ENCODE results near the gene OR4S1. TPM values are rescaled to one million over a fixed set of nuclear protein-coding genes. Genes with fewer than 3 reads are reported as not detected.
"Not testable (repeated sequence)": the region's sequence is repeated elsewhere in the genome, so short reads cannot be mapped to it uniquely, and the experiment has no call there.

Gene OR4S1
- total RNA-seq, 2 experiments from 2014 or later = not detected

GRCh38 chr11:48270621-48271020, 35.4 kb upstream of the OR4S1 start:
- Histone ChIP-seq H3K4me2 (ENCODE audit: low read length) (no peak overlapping the region), H4K20me1 (ENCODE audit: insufficient read depth, low read length) (no peaks in the 10 kb centered on the region), H3K36me3 (ENCODE audit: insufficient read depth, low read length) (no peaks in the 10 kb centered on the region), H3K4me1 (ENCODE audit: insufficient read depth, low read length, poor library complexity, severe bottlenecking) (no peaks in the 10 kb centered on the region), H3K79me2 (ENCODE audit: insufficient read depth, low read depth, low read length) (no peaks in the 10 kb centered on the region), H2AFZ (ENCODE audit: low read length) (no peak overlapping the region), H3K4me3 (ENCODE audit: low read depth, low read length, poor library complexity, severe bottlenecking) (no peak overlapping the region), H3K9me2 (ENCODE audit: insufficient read depth, low read length) (no peaks in the 10 kb centered on the region), H3K9me3 (ENCODE audit: low read length) (no peaks in the 10 kb centered on the region), H3K27ac (ENCODE audit: low read depth, low read length, poor library complexity, severe bottlenecking) (no peak overlapping the region)
- intact Hi-C loops (cut with micrococcal nuclease; ENCODE audit: unreplicated experiment) = no loop called here
- BruUV-seq (replicated peaks) = no TSS peak
- DNase-seq (ENCODE audit: low spot score) = no peak
- ChIA-PET POLR2A (no interaction called here), CTCF (ENCODE audit: unreplicated experiment) (no interaction called here)
- TF ChIP-seq CTCF (conservative IDR thresholded peaks at IDR 0.05; ENCODE audit: low read length) = no peak
- TF ChIP-seq EZH2phosphoT487 (IDR thresholded peaks at IDR 0.05; ENCODE audit: borderline replicate concordance, low read depth, low read length) = no peak

GRCh38 chr11:48272606-48273005, 33.4 kb upstream of the OR4S1 start:
- no peak overlapping the region for H3K27ac ChIP-seq (ENCODE audit: low read depth, low read length, poor library complexity, severe bottlenecking)
- no peaks in the 10 kb centered on the region for H4K20me1 ChIP-seq (ENCODE audit: insufficient read depth, low read length)
- no peaks in the 10 kb centered on the region for H3K9me3 ChIP-seq (ENCODE audit: low read length)
- no peaks in the 10 kb centered on the region for H3K36me3 ChIP-seq (ENCODE audit: insufficient read depth, low read length)
- CTCF ChIA-PET (ENCODE audit: unreplicated experiment) = no interaction called here
- POLR2A ChIA-PET = interaction anchor here (1.5 kb wide), 1 partner anchor 22 kb away, joined by 3 read pairs; no protein-coding TSS in a partner anchor
- no peak for DNase-seq (ENCODE audit: low spot score)
- TF ChIP-seq EZH2phosphoT487 (IDR thresholded peaks at IDR 0.05; ENCODE audit: borderline replicate concordance, low read depth, low read length) (no peak), CTCF (conservative IDR thresholded peaks at IDR 0.05; ENCODE audit: low read length) (no peak)
- no peak overlapping the region for H3K4me2 ChIP-seq (ENCODE audit: low read length)
- no peaks in the 10 kb centered on the region for H3K79me2 ChIP-seq (ENCODE audit: insufficient read depth, low read depth, low read length)
- no peak overlapping the region for H3K4me3 ChIP-seq (ENCODE audit: low read depth, low read length, poor library complexity, severe bottlenecking)
- no peaks in the 10 kb centered on the region for H3K4me1 ChIP-seq (ENCODE audit: insufficient read depth, low read length, poor library complexity, severe bottlenecking)
- H3K9me2 ChIP-seq (ENCODE audit: insufficient read depth, low read length) = no peaks in the 10 kb centered on the region
- no TSS peak for BruUV-seq (replicated peaks)
- no peak overlapping the region for H2AFZ ChIP-seq (ENCODE audit: low read length)
- intact Hi-C loops (cut with micrococcal nuclease; ENCODE audit: unreplicated experiment) = no loop called here

- no peak overlapping the region for H3K4me3 ChIP-seq (ENCODE audit: low read depth, low read length, poor library complexity, severe bottlenecking)
- DNase-seq (ENCODE audit: low spot score) = peak; percentile 70
- H4K20me1 ChIP-seq (ENCODE audit: insufficient read depth, low read length) = no peaks in the 10 kb centered on the region
- CTCF ChIA-PET (ENCODE audit: unreplicated experiment) = no interaction called here
- TF ChIP-seq EZH2phosphoT487 (IDR thresholded peaks at IDR 0.05; ENCODE audit: borderline replicate concordance, low read depth, low read length) (no peak), CTCF (conservative IDR thresholded peaks at IDR 0.05; ENCODE audit: low read length) (peak; percentile 99)
- no TSS peak for BruUV-seq (replicated peaks)
- H3K27ac ChIP-seq (ENCODE audit: low read depth, low read length, poor library complexity, severe bottlenecking) = no peak overlapping the region
- H2AFZ ChIP-seq (ENCODE audit: low read length) = no peak overlapping the region
- H3K36me3 ChIP-seq (ENCODE audit: insufficient read depth, low read length) = no peaks in the 10 kb centered on the region
- H3K79me2 ChIP-seq (ENCODE audit: insufficient read depth, low read depth, low read length) = no peaks in the 10 kb centered on the region
- POLR2A ChIA-PET = no interaction called here
- H3K4me2 ChIP-seq (ENCODE audit: low read length) = no peak overlapping the region
- H3K9me3 ChIP-seq (ENCODE audit: low read length) = no peaks in the 10 kb centered on the region
- intact Hi-C loops (cut with micrococcal nuclease; ENCODE audit: unreplicated experiment) = loop anchor here (1.0 to 10.0 kb wide), 2 partner anchors 133 to 1687 kb away; no protein-coding TSS in a partner anchor
- H3K4me1 ChIP-seq (ENCODE audit: insufficient read depth, low read length, poor library complexity, severe bottlenecking) = no peaks in the 10 kb centered on the region
- no peaks in the 10 kb centered on the region for H3K9me2 ChIP-seq (ENCODE audit: insufficient read depth, low read length)
Observed at GRCh38 chr11:48307760-48308386, 1.9 kb downstream of the OR4S1 start.

GRCh38 chr11:48313590-48313989, 7.6 kb downstream of the OR4S1 start:
- DNase-seq (ENCODE audit: low spot score); H3K9me2 ChIP-seq (ENCODE audit: insufficient read depth, low read length); intact Hi-C loops (cut with micrococcal nuclease; ENCODE audit: unreplicated experiment); POLR2A ChIA-PET; H3K27ac ChIP-seq (ENCODE audit: low read depth, low read length, poor library complexity, severe bottlenecking); H3K4me3 ChIP-seq (ENCODE audit: low read depth, low read length, poor library complexity, severe bottlenecking); H3K79me2 ChIP-seq (ENCODE audit: insufficient read depth, low read depth, low read length); H4K20me1 ChIP-seq (ENCODE audit: insufficient read depth, low read length); H3K9me3 ChIP-seq (ENCODE audit: low read length); H3K4me1 ChIP-seq (ENCODE audit: insufficient read depth, low read length, poor library complexity, severe bottlenecking); H2AFZ ChIP-seq (ENCODE audit: low read length); H3K4me2 ChIP-seq (ENCODE audit: low read length); CTCF ChIA-PET (ENCODE audit: unreplicated experiment); BruUV-seq (replicated peaks); H3K36me3 ChIP-seq (ENCODE audit: insufficient read depth, low read length): not testable (repeated sequence)
